Astrocyte (in vitro differentiated cells and primary cell): ENCODE data around the gene ADAMTS16. TPM values are rescaled to one million over a fixed set of nuclear protein-coding genes. Genes with fewer than 3 reads are reported as not detected.

Experiments used
- DNase-seq: peaks from one replicate; pipeline ENCODE4 v3.0.0-alpha.2; 2010; ENCODE audit warnings: low read depth
- FAIRE-seq: peaks from 2 replicates; lab custom pipeline; 2011; peaks lifted over from hg19 to GRCh38; lab: Jason Lieb, UNC
- H2AFZ ChIP-seq: 2 replicates; pipeline ENCODE4 v1.6.0; 2012; ENCODE audit warnings: low read depth, low read length, inconsistent platforms
- H3K27ac ChIP-seq: 2 replicates; pipeline ENCODE4 v1.5.1; 2011; ENCODE audit warnings: low read depth, low read length, inconsistent platforms
- H3K27me3 ChIP-seq: 2 replicates; pipeline ENCODE4 v1.6.0; 2011; ENCODE audit warnings: low read length, inconsistent platforms; ENCODE audit not compliant: insufficient read depth
- H3K36me3 ChIP-seq: 2 replicates; pipeline ENCODE4 v1.5.1; 2011; ENCODE audit warnings: low read length, inconsistent platforms; ENCODE audit not compliant: insufficient read depth
- H3K4me1 ChIP-seq: 2 replicates; pipeline ENCODE4 v1.5.1; 2011; ENCODE audit warnings: low read length, inconsistent platforms; ENCODE audit not compliant: insufficient read depth
- H3K4me2 ChIP-seq: 2 replicates; pipeline ENCODE4 v1.6.0; 2012; ENCODE audit warnings: low read length, inconsistent platforms
- H3K4me3 ChIP-seq: 2 replicates; pipeline ENCODE4 v1.5.1; 2011; ENCODE audit warnings: low read depth, mild to moderate bottlenecking, low read length, inconsistent platforms; ENCODE audit not compliant: insufficient read depth
- H3K79me2 ChIP-seq: 2 replicates; pipeline ENCODE4 v1.6.0; 2012; ENCODE audit warnings: mild to moderate bottlenecking, low read length, inconsistent platforms; ENCODE audit not compliant: insufficient read depth
- H3K9ac ChIP-seq: 2 replicates; pipeline ENCODE4 v1.6.0; 2012; ENCODE audit warnings: mild to moderate bottlenecking, low read length, inconsistent platforms
- H3K9me3 ChIP-seq: 2 replicates; pipeline ENCODE4 v1.5.1; 2012; ENCODE audit warnings: low read depth, mild to moderate bottlenecking, low read length, inconsistent platforms; ENCODE audit not compliant: insufficient read depth
- H4K20me1 ChIP-seq: 2 replicates; pipeline ENCODE4 v1.6.0; 2012; ENCODE audit warnings: low read length, inconsistent platforms; ENCODE audit not compliant: insufficient read depth
- H3K27ac Mint-ChIP-seq: one replicate; pipeline ENCODE4 v1.8.0; 2021; ENCODE audit warnings: mild to moderate bottlenecking, mixed read lengths; ENCODE audit not compliant: unreplicated experiment
- H3K27me3 Mint-ChIP-seq: one replicate; pipeline ENCODE4 v1.8.0; 2021; ENCODE audit warnings: low read depth, mixed read lengths; ENCODE audit not compliant: unreplicated experiment
- H3K36me3 Mint-ChIP-seq: one replicate; pipeline ENCODE4 v1.8.0; 2021; ENCODE audit warnings: low read depth, mixed read lengths; ENCODE audit not compliant: unreplicated experiment
- H3K4me1 Mint-ChIP-seq: one replicate; pipeline ENCODE4 v1.8.0; 2021; ENCODE audit warnings: low read depth, mixed read lengths; ENCODE audit not compliant: unreplicated experiment
- H3K4me3 Mint-ChIP-seq: one replicate; pipeline ENCODE4 v1.8.0; 2021; ENCODE audit warnings: mild to moderate bottlenecking, moderate library complexity, mixed read lengths; ENCODE audit not compliant: unreplicated experiment
- H3K9me3 Mint-ChIP-seq: one replicate; pipeline ENCODE4 v1.8.0; 2021; ENCODE audit warnings: mild to moderate bottlenecking, mixed read lengths; ENCODE audit not compliant: unreplicated experiment
- EZH2 ChIP-seq: IDR thresholded peaks from 2 replicates; pipeline ENCODE4 v1.6.1; 2012; ENCODE audit warnings: mild to moderate bottlenecking, low read length, inconsistent platforms; ENCODE audit not compliant: insufficient read depth
- total RNA-seq: library from RNA; stranded (reverse); gene quantifications from 2 replicates; pipeline ENCODE4 v1.2.1, GENCODE V29; 2021
- TF ChIP-seq, protein P1 (sequence below): IDR thresholded peaks from 2 replicates; pipeline ENCODE4 v1.5.1; 2011; ENCODE audit warnings: low read depth, mild to moderate bottlenecking, inconsistent platforms, low read length, moderate library complexity; ENCODE audit not compliant: insufficient read depth

ADAMTS16 gene
- total RNA-seq, 1 donor from 2014 or later: 5.7 TPM

DNA sequence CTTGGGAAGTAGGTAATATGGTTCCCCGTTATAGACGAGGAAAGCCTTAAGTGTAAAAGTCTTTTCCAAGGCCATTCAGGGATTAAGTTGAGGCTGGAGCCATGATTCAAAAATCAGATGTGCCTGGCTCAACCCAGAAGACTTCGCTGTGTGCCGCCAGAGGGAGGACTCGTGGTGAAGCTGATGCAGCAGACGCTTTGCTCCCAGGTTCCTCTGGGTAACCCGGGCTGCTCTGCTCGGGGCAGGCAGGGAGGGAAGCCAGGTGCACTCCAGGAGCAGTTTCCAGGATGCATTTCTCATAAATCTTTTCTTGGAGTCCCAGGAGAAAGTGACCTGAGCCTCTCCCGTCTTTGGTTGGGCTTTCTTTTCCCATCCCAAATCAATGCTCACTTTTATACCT is 219.5 kb downstream of the ADAMTS16 start:
- Histone ChIP-seq H3K4me2 (no peak overlapping the region), H3K27me3 (no peaks in the 10 kb centered on the region), H3K9me3 (no peaks in the 10 kb centered on the region), H3K9ac (no peak overlapping the region), H3K4me3 (no peak overlapping the region), H3K27ac (no peak overlapping the region), H2AFZ (no peak overlapping the region), H3K4me1 (no peaks in the 10 kb centered on the region), H4K20me1 (no peaks in the 10 kb centered on the region), H3K36me3 (no peaks in the 10 kb centered on the region), H3K79me2 (no peaks in the 10 kb centered on the region)
- DNase-seq (no peak), FAIRE-seq (no peak)
- no peak overlapping the region for H3K27ac Mint-ChIP-seq
- no peaks in the 10 kb centered on the region for H3K36me3 Mint-ChIP-seq
- TF ChIP-seq, protein P1, sequence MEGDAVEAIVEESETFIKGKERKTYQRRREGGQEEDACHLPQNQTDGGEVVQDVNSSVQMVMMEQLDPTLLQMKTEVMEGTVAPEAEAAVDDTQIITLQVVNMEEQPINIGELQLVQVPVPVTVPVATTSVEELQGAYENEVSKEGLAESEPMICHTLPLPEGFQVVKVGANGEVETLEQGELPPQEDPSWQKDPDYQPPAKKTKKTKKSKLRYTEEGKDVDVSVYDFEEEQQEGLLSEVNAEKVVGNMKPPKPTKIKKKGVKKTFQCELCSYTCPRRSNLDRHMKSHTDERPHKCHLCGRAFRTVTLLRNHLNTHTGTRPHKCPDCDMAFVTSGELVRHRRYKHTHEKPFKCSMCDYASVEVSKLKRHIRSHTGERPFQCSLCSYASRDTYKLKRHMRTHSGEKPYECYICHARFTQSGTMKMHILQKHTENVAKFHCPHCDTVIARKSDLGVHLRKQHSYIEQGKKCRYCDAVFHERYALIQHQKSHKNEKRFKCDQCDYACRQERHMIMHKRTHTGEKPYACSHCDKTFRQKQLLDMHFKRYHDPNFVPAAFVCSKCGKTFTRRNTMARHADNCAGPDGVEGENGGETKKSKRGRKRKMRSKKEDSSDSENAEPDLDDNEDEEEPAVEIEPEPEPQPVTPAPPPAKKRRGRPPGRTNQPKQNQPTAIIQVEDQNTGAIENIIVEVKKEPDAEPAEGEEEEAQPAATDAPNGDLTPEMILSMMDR: no peak
- no peak for TF ChIP-seq EZH2
- peaks cover 15% of the 10 kb centered on the region for H3K4me1 Mint-ChIP-seq
- no peaks in the 10 kb centered on the region for H3K27me3 Mint-ChIP-seq
- no peak overlapping the region for H3K4me3 Mint-ChIP-seq
- peaks cover 2% of the 10 kb centered on the region for H3K9me3 Mint-ChIP-seq

DNA sequence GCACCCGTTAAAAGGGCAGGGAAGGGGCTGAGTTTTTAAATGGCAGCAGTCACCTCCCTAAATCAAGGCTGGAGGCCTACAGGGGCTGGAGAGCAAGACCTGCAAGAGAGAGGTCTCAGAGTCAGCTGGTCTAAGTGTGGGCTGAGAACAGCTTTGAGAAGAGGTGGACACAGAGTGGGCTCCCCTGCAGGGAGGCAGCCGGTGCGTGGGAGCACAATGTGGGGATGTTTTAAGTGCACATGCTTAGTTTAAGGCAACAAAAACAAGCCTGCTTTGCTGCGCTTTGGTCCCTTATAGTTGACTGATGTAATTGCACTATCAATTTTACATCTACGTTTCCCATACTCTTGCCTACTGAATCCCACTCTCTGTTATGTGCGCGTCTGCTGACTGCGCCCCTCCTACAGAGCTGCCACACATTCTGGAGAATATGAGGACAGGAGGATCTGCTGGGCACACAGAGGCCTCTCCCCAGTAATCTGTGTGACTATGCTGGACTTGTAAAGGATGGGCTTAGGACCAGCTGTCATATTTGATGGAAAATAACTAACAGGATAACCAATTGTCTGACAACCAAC is 220.3 kb downstream of the ADAMTS16 start:
- no peak for DNase-seq
- Histone ChIP-seq H4K20me1 (no peaks in the 10 kb centered on the region), H3K4me2 (no peak overlapping the region), H3K79me2 (no peaks in the 10 kb centered on the region), H3K9me3 (no peaks in the 10 kb centered on the region), H2AFZ (no peak overlapping the region), H3K27me3 (no peaks in the 10 kb centered on the region), H3K36me3 (no peaks in the 10 kb centered on the region), H3K4me3 (no peak overlapping the region), H3K27ac (no peak overlapping the region), H3K9ac (no peak overlapping the region), H3K4me1 (no peaks in the 10 kb centered on the region)
- Mint-ChIP-seq H3K27me3 (no peaks in the 10 kb centered on the region), H3K36me3 (no peaks in the 10 kb centered on the region), H3K27ac (no peak overlapping the region), H3K9me3 (peaks cover 2% of the 10 kb centered on the region), H3K4me1 (peaks cover 15% of the 10 kb centered on the region), H3K4me3 (no peak overlapping the region)
- FAIRE-seq: no peak
- TF ChIP-seq, protein P1: no peak
- TF ChIP-seq EZH2: no peak

DNA sequence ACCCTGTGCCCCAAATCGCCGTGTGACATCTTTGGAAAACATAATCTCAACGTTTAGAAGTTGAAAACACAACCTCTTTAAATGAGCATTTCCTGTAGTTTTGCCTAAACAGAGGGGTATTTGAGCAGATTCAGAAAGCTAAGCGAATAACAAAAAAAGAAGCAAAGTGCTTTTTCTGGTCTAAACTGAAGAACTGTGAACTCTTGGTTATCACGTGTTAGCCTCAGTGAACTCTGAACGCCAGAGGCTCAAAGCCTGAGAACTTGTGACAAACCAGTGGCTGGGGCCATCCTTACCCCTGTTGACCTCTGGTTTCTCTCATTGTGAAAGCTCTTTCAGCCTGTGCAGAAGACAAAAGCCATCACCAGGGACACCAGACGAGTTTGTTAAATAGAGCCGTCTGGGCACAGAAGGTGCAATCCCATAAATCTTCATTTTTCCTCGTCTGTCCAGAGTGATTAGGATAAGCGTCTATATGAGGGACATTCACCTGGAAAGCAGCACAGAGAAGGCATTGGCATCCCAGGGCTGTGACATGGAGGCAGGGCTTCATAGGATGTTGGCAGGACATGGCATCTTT is 220.9 kb downstream of the ADAMTS16 start:
- Histone ChIP-seq H3K4me1 (no peaks in the 10 kb centered on the region), H3K27me3 (no peaks in the 10 kb centered on the region), H3K36me3 (no peaks in the 10 kb centered on the region), H3K9me3 (no peaks in the 10 kb centered on the region), H2AFZ (no peak overlapping the region), H3K27ac (no peak overlapping the region), H3K79me2 (no peaks in the 10 kb centered on the region), H3K4me3 (no peak overlapping the region), H3K4me2 (no peak overlapping the region), H4K20me1 (no peaks in the 10 kb centered on the region), H3K9ac (no peak overlapping the region)
- no peak overlapping the region for H3K4me3 Mint-ChIP-seq
- H3K36me3 Mint-ChIP-seq: no peaks in the 10 kb centered on the region
- TF ChIP-seq EZH2: no peak
- TF ChIP-seq, protein P1: no peak
- H3K27ac Mint-ChIP-seq: no peak overlapping the region
- DNase-seq (no peak), FAIRE-seq (no peak)
- H3K9me3 Mint-ChIP-seq: peaks cover 2% of the 10 kb centered on the region
- H3K27me3 Mint-ChIP-seq: no peaks in the 10 kb centered on the region
- H3K4me1 Mint-ChIP-seq: peaks cover 15% of the 10 kb centered on the region
